DMS153 treated with DMSO at 0.1 percent for 48 hours (cell line): ENCODE measurements around the gene ADAMTS12.
"Not testable (repeated sequence)": the region's sequence is repeated elsewhere in the genome, so short reads cannot be mapped to it uniquely, and the experiment has no call there.

ENCODE experiments used
- DNase-seq: peaks from one replicate; lab custom pipeline; 2025; ENCODE audit not compliant: unreplicated experiment; lab: John Stamatoyannopoulos, UW

ADAMTS12 gene

GRCh38 chr5:33914844-33915243 lies 23.1 kb upstream of the ADAMTS12 start:
- DNase-seq = not testable (repeated sequence)

DNA sequence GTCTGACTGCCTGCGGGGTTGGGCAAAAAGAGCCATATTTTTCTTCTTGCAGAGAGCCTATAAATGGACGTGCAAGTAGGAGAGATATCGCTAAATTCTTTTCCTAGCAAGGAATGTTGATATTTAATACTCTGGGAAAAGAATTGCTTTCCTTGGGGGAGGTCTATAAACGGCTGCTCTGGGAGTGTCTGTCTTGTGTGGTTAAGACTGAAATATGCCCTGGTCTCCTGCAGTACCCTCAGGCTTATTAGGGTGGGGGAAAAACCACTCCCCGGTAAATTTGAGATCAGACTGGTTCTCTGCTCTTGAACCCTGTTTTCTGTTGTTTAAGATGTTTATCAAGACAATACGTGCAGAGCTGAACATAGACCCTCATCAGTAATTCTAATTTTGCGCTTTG lies 14.5 kb upstream of the ADAMTS12 start:
- DNase-seq = not testable (repeated sequence)

DNA sequence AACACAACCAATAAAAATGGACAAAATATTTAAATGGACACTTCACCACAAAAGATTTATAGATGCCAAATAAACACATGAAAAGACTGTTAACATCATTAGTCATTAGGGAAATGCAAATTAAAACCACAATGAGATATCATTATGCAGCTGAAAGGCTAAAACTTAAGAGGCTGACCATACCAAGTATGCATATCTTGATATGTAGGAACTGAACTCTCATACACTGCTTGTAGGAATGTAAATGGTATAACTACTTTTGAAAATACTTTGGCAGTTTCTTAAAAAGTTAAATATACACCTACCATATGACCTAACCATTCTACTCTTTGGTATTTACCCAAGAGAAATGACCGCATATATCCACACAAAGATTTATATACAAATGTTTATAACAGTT lies 13.6 kb upstream of the ADAMTS12 start:
- DNase-seq = no peak

GRCh38 chr5:33903118-33903517 lies 11.3 kb upstream of the ADAMTS12 start:
- DNase-seq = no peak

- DNase-seq = no peak
These were observed 9.4 kb upstream of the ADAMTS12 start for GRCh38 chr5:33901156-33901555.

DNA sequence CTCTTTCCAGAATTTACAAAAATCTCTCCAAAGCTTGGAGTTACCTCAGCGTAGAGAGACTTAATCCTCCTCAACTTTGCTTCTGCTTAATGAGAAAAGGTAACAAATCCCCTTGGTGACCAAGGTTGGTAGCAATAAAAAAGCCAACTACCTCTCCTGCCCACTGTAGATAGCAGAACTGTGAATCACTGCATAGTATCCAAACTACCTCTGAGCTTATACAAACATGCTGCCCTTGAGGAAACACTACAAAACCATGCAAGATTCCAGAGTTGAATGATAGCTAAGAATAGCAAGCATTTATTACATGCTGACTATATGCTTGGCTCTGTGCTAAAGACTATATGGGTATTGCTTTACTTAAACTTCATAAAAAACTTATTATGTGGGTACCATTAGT lies 2.8 kb upstream of the ADAMTS12 start:
- DNase-seq = no peak

- no peak for DNase-seq
These were observed 889 bp upstream of the ADAMTS12 start for GRCh38 chr5:33892620-33893137.

DNA sequence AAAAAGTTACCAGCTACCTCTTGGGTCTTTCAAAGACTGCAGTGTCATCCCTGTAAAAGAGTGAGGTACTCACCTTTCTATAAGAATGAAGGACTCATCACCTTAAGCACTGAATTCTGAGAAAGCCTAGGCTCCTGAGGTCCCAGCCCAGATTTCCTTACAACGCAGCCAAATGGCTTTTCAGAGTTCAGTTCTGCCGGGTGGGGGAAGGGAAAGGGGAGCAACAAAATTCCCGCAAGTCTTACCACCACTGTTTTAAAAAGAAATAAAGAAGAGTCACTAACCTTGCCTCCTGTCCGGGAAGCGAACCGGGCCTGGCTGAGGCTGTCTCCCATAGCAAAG lies 373 bp downstream of the ADAMTS12 start:
- DNase-seq = no peak

GRCh38 chr5:33890131-33891032 lies 1.4 kb downstream of the ADAMTS12 start:
- no peak for DNase-seq

- no peak for DNase-seq
These were observed 3.2 kb downstream of the ADAMTS12 start for GRCh38 chr5:33888587-33888986.

DNA sequence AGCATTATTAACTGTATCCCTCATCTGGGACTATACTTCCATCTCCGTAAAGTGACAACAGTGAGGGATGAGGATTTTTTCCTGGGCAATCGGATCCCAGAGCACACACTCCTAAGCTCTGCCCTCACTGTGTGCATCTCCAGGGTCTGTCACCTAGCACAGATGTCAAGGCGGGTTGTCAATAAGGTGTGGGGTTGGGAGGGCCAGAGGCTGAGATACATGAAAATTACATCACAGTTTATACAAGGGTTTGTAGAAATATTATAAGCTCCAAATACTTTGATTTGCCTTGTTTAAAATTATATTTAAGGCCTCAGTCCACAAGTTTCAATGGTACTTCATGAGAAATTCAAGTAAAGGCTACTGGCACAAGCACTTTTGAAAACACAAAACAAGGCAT lies 4.5 kb downstream of the ADAMTS12 start:
- no peak for DNase-seq

- no peak for DNase-seq
These were observed 5.5 kb downstream of the ADAMTS12 start for GRCh38 chr5:33886283-33886682.

GRCh38 chr5:33885679-33886078 lies 6.1 kb downstream of the ADAMTS12 start:
- no peak for DNase-seq

DNA sequence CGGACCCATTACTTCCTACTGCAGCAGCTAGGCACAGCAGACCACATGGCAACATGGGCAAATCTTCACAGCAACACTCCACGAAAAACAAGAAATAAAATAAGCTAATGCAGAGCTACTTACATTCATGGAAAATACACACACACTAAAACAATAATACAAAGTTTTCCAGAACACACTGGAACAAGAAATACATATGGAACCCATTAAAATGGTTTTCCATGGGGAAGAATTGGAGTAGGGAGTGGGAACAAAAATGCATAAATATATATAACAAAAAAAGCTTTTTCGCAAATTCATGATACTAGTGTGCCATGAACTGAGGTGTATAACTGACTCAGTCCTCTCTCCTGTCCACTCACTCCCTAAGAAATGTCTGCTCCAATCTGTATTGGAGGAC lies 8.3 kb downstream of the ADAMTS12 start:
- DNase-seq = no peak

DNA sequence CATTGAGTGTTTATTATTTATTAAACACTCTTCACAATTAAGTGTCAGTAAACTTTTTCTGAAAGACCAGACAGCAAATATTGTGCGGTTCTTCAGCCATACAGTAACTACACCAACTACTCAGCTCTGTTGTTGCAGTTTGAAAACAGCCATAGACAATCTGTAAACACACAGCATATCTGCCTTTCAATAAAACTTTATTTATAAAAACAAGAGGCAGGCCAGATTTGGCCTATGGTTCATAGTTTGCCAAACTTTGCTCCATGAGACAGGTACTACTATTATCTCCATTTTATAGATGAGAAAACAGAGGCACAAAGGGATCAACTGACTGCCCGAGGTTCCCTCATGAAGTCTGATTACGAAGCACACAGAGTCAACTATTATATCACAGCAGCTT lies 11.5 kb downstream of the ADAMTS12 start:
- DNase-seq = no peak

DNA sequence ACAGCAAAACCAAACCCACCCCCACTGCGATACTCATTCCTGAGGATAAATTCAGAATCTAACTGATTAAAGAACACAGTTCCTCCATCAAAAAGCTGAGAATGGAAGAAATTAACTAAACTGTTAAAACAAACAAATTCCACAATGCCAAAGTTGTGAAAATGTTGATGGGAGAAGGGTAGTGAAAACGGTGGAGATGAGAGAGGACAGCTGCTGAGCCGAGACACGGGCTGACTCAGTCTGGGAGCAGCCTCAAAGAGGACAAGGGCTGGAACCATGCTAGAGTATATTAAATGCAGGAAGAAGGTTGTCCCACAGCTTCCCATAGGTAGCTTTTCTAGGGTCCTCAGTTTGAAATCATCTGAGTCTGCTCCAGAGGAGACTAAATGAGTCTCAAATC lies 14.3 kb downstream of the ADAMTS12 start:
- no peak for DNase-seq

- no peak for DNase-seq
These were observed 24.5 kb downstream of the ADAMTS12 start for GRCh38 chr5:33867241-33867640.

DNA sequence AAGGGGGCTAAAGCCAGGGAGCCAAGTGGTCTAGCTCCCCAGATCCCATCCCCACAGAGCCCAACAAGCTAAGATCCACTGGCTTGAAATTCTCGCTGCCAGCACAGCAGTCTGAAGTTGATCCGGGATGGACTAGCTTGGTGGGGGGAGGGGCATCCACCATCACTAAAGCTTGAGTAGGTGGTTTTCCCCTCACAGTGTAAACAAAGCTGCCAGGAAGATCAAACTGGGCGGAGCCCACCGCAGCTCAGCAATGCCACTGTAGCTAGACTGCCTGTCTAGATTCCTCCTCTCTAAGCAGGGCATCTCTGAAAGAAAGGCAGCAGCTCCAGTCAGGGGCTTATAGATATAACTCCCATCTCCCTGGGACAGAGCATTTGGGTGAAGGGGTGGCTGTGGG lies 32.6 kb downstream of the ADAMTS12 start:
- not testable (repeated sequence) for DNase-seq

DNA sequence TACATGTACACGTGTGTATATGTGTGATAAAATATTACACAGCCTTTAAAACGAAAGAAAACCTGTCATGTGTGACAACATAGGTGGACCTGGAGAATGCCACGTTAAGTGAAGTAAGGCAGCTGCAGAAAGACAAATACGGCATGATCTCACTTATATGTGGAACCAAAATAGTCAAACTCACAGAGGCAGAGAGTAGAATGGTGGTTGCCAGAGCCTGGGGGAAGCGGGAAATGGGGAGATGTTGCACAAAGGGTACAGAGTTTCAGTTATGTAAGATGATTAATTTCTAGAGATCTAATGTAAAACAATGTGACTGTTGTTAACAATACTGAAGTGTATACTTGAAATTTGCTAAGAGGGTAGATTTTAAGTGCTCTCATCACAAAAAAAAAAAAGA lies 34.8 kb downstream of the ADAMTS12 start:
- DNase-seq = no peak

DNA sequence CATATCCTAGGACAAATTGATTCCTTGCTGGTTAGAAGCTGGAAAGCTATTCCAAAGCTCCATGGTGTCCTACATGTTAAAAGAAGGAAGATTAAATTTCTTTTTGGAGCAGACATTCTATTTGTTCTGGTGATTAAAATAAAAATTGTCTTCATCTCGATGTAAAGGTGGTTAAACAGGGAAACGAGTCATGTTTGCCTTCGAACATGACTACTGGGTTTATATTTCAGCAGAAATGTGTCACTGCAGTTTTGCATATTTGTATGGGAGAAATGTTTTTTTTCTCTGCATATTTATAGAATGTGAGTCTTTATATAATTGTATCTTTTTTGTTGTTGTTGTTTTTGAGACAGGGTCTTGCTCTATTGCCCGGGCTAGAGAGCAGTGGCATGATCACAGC lies 36.4 kb downstream of the ADAMTS12 start:
- DNase-seq = no peak

- DNase-seq = no peak
These were observed 37.0 kb downstream of the ADAMTS12 start for GRCh38 chr5:33854733-33855151.

- no peak for DNase-seq
These were observed 39.0 kb downstream of the ADAMTS12 start for GRCh38 chr5:33852837-33853236.

DNA sequence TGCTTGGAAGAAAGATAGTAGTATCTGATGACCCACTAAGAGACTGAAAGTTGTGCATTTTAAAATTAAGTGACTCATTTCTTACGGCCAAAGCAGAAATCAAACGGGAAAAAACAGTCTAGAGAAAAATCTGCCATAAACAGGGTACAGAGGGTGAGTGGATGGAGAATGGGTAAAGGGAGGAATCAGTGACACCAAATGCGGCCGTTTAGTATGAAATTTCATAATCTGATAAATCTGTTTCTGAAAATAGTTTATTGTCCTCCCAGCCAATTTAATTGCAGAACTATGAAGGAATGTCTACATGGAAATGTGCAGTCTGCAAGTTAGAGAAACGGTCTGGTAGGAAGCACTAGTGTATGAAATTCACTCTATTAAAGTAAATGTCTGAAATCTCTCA lies 39.5 kb downstream of the ADAMTS12 start:
- DNase-seq = no peak
